Tracheal epithelial cell (primary cell): ENCODE measurements around the gene KDELR3. TPM values are rescaled to one million over a fixed set of nuclear protein-coding genes. Genes with fewer than 3 reads are reported as not detected.

Experiments
- total RNA-seq: library from RNA; depleted of rRNA; stranded (reverse); fragments of >200 nt; gene quantifications from 2 replicates; pipeline ENCODE4 v1.2.1, GENCODE V29; 2014

Gene KDELR3
- 3.2 and 25.3 TPM in 2 replicates for total RNA-seq

DNA sequence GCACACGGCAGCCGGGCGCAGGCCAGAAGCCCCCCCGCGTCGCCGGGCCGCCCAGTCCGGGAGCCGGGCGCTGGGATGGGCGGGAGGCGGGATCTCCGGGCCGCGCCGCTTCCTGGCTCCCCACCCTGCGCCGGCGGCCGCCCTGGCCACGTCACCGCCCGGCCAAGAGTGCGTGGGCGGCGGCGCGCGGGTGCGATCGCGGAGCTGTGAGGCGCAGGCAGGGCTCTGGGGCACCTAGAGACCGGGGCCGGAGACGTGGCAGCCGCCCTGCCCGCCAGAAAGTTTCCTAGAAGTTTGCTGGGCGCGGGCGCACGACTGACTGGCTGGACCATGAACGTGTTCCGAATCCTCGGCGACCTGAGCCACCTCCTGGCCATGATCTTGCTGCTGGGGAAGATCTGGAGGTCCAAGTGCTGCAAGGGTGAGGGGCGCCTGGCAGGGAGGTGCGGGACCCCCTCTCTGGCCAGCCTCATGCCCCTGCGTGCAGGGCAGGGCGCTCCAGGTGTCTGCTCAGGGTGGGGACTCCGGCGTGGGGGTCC lies at the start of gene KDELR3:
Gene KDELR3 (plus strand): TSS at position 193 of the 539 bp plus-strand sequence. CDS start 138 bp downstream, at position 331.

DNA sequence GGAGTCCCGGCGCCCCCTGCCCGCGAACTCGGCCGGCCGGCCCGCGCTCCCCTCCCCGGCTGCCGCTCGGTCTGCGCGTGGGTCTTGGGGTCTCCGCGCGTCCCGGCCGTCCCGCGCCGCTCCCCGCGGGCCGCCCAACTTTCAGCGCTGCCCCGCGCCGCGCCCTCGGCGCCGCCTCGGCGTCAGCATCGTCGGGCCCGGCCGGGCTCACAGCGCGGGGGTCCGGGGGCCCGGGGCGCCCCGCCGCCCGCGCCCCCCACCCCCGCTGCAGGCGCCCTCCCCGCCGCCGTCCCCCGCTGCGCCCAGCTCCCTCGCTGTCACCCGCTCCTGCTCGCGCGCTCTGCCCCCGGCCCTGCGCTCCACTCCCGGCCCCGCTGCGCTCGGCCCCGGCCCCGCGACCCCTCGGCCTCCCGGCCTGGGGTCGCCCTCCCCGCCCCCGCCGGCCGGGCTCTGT lies 12.8 kb upstream of the KDELR3 start, which contains the start of gene KCNJ4:
Gene KCNJ4 (minus strand): TSS at position 124 of the 454 bp plus-strand sequence. CDS start 27,067 bp downstream, outside the sequence.

DNA sequence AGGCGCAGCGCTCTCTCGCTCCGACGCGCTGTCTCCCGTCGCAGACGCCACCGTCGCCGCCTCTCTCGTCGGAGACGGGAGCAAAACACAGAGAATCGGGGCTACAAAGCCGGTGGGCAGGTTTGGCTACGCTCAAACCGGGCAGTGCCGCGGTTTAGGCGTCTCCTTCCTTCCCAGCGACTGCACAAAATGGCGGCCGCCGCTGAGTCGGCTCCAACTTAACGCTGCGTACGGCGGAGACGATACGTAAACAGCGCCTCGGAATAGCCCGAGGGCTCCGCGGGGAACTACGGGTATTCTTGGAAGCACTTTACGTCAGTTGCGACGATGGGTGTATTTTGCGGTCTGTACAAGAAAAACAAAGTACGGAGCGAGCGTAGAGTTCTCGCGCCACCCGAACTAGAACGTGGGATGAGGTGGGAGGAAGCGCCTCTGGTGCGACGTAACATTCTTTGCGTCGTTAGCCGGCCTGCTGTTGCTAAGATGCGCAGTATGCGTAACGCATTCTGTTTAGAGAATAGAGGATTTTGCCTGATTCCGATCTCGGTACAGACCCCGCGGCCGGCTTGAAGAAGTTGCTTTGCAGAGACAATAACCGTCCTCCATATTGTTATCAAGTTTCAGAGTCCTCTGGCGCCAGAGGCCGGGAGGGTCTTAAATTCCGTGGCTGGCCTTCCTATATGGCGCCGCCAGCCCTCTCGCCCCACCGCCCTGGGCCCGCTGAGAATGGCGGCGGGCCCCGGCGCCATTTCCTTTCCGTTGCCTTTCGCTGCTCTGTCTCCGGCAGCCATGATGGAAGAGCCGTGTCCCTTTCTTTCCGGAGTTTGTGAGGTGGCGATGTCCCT lies 38.4 kb downstream of the KDELR3 start, which contains the start of gene DDX17:
Gene DDX17 (minus strand): TSS at position 194 of the 845 bp plus-strand sequence.

Other genes with a start within 250 kb of the KDELR3 start
- gene TMEM184B, start 195.1 kb upstream of the KDELR3 start, total RNA-seq, result 13.6 and 28.7 TPM in 2 replicates
- 153 and 194 TPM in 2 replicates for gene CSNK1E, start 150.7 kb upstream of the KDELR3 start, total RNA-seq
- not detected in 2 replicates for gene KCNJ4, start 12.9 kb upstream of the KDELR3 start, total RNA-seq
- 416 and 435 TPM in 2 replicates for gene DDX17, start 38.2 kb downstream of the KDELR3 start, total RNA-seq
- 1.3 and 2.2 TPM in 2 replicates for gene DMC1, start 102.1 kb downstream of the KDELR3 start, total RNA-seq
- gene FAM227A, start 188.3 kb downstream of the KDELR3 start, total RNA-seq, result 0.21 and 0.48 TPM in 2 replicates
- 7.2 and 13.5 TPM in 2 replicates for gene CBY1, start 188.5 kb downstream of the KDELR3 start, total RNA-seq
- gene TOMM22, start 213.9 kb downstream of the KDELR3 start, total RNA-seq, result 64.8 and 71.4 TPM in 2 replicates
- 101 and 133 TPM in 2 replicates for gene JOSD1, start 232.8 kb downstream of the KDELR3 start, total RNA-seq
- gene GTPBP1, start 237.8 kb downstream of the KDELR3 start, total RNA-seq, result 22.2 and 27.7 TPM in 2 replicates